NCI-H1436 treated with DMSO at 0.1 percent for 48 hours (cell line): ENCODE data around the gene YIF1A.
"Not testable (repeated sequence)": the region's sequence is repeated elsewhere in the genome, so short reads cannot be mapped to it uniquely, and the experiment has no call there.

ENCODE experiments used
- DNase-seq: peaks from one replicate; lab custom pipeline; 2025; lab: John Stamatoyannopoulos, UW

The YIF1A gene

GRCh38 chr11:66326261-66327111, 37.5 kb upstream of the YIF1A start:
- DNase-seq = no peak

- DNase-seq = no peak
Observed at GRCh38 chr11:66325263-66325671, 36.3 kb upstream of the YIF1A start.

- no peak for DNase-seq
Observed at GRCh38 chr11:66324664-66325063, 35.7 kb upstream of the YIF1A start.

- DNase-seq = no peak
Observed at GRCh38 chr11:66323684-66324083, 34.7 kb upstream of the YIF1A start.

GRCh38 chr11:66322732-66323427, 33.9 kb upstream of the YIF1A start:
- no peak for DNase-seq

- DNase-seq = no peak
Observed at GRCh38 chr11:66321606-66322005, 32.7 kb upstream of the YIF1A start.

- DNase-seq = not testable (repeated sequence)
Observed at GRCh38 chr11:66320748-66321147, 31.8 kb upstream of the YIF1A start.

GRCh38 chr11:66320289-66320688, 31.3 kb upstream of the YIF1A start:
- DNase-seq = not testable (repeated sequence)

- DNase-seq = no peak
Observed at GRCh38 chr11:66318600-66318970, 29.6 kb upstream of the YIF1A start.

- no peak for DNase-seq
Observed at GRCh38 chr11:66317723-66318599, 29.0 kb upstream of the YIF1A start.

GRCh38 chr11:66317322-66317722, 28.4 kb upstream of the YIF1A start:
- no peak for DNase-seq

- DNase-seq = no peak
Observed at GRCh38 chr11:66316849-66317251, 27.9 kb upstream of the YIF1A start, which contains the start of gene CD248. CD248 (minus strand) TSS chr11:66317044; CDS start chr11:66317027, 17 bp downstream.

- DNase-seq = no peak
Observed at GRCh38 chr11:66315921-66316811, 27.2 kb upstream of the YIF1A start.

- DNase-seq = no peak
Observed at GRCh38 chr11:66315498-66315885, 26.5 kb upstream of the YIF1A start.

GRCh38 chr11:66314561-66315497, 25.9 kb upstream of the YIF1A start:
- no peak for DNase-seq

- DNase-seq = no peak
Observed at GRCh38 chr11:66314186-66314501, 25.2 kb upstream of the YIF1A start.

- no peak for DNase-seq
Observed at GRCh38 chr11:66313321-66314185, 24.6 kb upstream of the YIF1A start.

- peak; percentile 88 for DNase-seq
Observed at GRCh38 chr11:66312549-66313320, 23.8 kb upstream of the YIF1A start.
